Vagina (tissue), 2 donors: ENCODE measurements around the gene ITLN1. TPM values are rescaled to one million over a fixed set of nuclear protein-coding genes. Genes with fewer than 3 reads are reported as not detected.
A peak's percentile ranks its signal among the peaks of the same experiment; 100 is the strongest.

ENCODE experiments used
- DNase-seq, 2 donors: peaks; one replicate each; pipeline ENCODE4 v3.0.0-alpha.2; 2017; ENCODE audit errors: extremely low spot score in 2 of 2
- H3K27ac ChIP-seq: fragments of 200-600 bp; sonication (generic); one replicate; pipeline ENCODE4 v1.5.1; 2019
- H3K27me3 ChIP-seq: fragments of 200-600 bp; sonication (generic); one replicate; pipeline ENCODE4 v1.5.1; 2019
- H3K36me3 ChIP-seq, 2 donors: fragments of 200-600 bp; sonication (generic); one replicate each; pipeline ENCODE4 v1.5.1; 2017 to 2019
- H3K4me1 ChIP-seq: fragments of 200-600 bp; sonication (generic); one replicate; pipeline ENCODE4 v1.5.1; 2019
- H3K4me3 ChIP-seq, 2 donors: fragments of 200-600 bp; sonication (generic); 1 replicate in 1 of 2; 2 replicates in 1 of 2; pipeline ENCODE4 v1.5.1; 2016 to 2019
- H3K9me3 ChIP-seq: fragments of 200-600 bp; sonication (generic); one replicate; pipeline ENCODE4 v1.5.1; 2019
- POLR2A ChIP-seq, 2 donors: fragments of 450-650 bp; IDR thresholded peaks; one replicate each; pipeline ENCODE4 v1.6.1; 2017; ENCODE audit warnings: antibody characterized with exemption in 2 of 2, mild to moderate bottlenecking in 2 of 2, moderate library complexity in 2 of 2
- POLR2AphosphoS5 ChIP-seq, 2 donors: sonication (generic); formaldehyde crosslinking; IDR thresholded peaks; one replicate each; pipeline ENCODE4 v1.9.0; 2017; ENCODE audit warnings: antibody characterized with exemption in 2 of 2, mild to moderate bottlenecking in 2 of 2, low read depth in 1 of 2; ENCODE audit not compliant: insufficient read depth in 1 of 2
- intact Hi-C: fragments of 100-400 bp; cut with DNase I; formaldehyde crosslinking; loops from one replicate; pipeline ENCODE4 v1.15.1; 2023
- total RNA-seq: library from RNA; depleted of rRNA; stranded (reverse); fragments of >200 nt; gene quantifications from one replicate; pipeline ENCODE4 v1.2.3, GENCODE V29; 2016
- TF ChIP-seq, protein P1 (sequence below), 3 experiments: fragments of 450-650 bp in 2 of 3; fragments of 200-600 bp in 1 of 3; sonication (generic) in 1 of 3; IDR thresholded peaks; one replicate each; pipeline ENCODE4 v1.5.1; 2017 to 2019; ENCODE audit warnings: antibody characterized with exemption in 3 of 3, mild to moderate bottlenecking in 2 of 3, moderate library complexity in 2 of 3

ITLN1 gene
- total RNA-seq, 1 donor from 2014 or later, result 1.5 TPM

DNA sequence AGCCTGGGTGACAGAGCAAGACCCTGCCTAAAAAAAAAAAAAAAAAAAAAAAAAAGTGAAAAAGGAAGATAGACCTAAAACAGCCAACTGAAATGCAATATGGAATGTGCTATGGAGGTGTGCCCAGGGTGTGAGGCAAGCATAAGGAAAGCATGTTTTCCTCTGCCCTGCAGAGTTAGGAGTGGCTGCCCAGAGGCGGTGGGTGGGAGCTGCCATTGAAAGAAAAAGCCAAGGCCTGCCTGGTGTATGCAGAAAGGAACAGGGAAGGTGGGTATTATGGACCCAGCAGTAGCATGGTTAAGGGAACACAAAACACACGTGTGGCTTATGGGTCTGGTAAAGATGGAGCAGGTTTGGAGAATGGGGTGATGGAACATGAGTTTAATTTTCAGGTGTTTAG, 31.2 kb downstream of the ITLN1 start:
- Histone ChIP-seq H3K36me3 (no peaks in the 10 kb centered on the region), H3K4me3 (no peak overlapping the region), H3K27me3 (no peaks in the 10 kb centered on the region), H3K4me1 (no peaks in the 10 kb centered on the region), H3K27ac (no peak overlapping the region), H3K9me3 (no peaks in the 10 kb centered on the region)
- TF ChIP-seq, protein P1, sequence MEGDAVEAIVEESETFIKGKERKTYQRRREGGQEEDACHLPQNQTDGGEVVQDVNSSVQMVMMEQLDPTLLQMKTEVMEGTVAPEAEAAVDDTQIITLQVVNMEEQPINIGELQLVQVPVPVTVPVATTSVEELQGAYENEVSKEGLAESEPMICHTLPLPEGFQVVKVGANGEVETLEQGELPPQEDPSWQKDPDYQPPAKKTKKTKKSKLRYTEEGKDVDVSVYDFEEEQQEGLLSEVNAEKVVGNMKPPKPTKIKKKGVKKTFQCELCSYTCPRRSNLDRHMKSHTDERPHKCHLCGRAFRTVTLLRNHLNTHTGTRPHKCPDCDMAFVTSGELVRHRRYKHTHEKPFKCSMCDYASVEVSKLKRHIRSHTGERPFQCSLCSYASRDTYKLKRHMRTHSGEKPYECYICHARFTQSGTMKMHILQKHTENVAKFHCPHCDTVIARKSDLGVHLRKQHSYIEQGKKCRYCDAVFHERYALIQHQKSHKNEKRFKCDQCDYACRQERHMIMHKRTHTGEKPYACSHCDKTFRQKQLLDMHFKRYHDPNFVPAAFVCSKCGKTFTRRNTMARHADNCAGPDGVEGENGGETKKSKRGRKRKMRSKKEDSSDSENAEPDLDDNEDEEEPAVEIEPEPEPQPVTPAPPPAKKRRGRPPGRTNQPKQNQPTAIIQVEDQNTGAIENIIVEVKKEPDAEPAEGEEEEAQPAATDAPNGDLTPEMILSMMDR (IDR thresholded peaks at IDR 0.05), result no peak
- TF ChIP-seq POLR2A (IDR thresholded peaks at IDR 0.05) (no peak), POLR2AphosphoS5 (IDR thresholded peaks at IDR 0.05; ENCODE audit: insufficient read depth in 1 of 2, low read depth in 1 of 2) (no peak)
- intact Hi-C loops, result loop anchor here (5.0 kb wide), 1 partner anchor 696 kb away; no protein-coding TSS in a partner anchor
- DNase-seq, result peak; percentile 3 to 31

DNA sequence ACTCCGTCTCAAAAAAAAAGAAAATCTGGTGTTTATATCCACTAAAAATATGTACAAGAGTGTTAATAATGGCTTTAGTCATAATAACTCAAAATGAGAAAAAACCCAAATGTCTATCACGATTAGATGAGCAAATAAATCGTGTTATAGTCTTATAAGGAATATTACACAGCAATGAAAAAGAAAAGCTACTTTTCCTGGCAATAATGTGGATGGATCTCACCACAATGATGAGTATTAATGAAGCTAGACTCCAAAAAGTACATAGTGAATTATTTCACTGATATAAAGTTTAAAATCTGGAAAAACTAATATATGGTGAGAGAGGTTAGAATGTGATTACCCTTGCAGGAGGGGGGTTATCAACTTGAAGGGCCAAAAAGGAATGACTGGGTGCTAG, 32.0 kb downstream of the ITLN1 start:
- no peak for TF ChIP-seq POLR2A (IDR thresholded peaks at IDR 0.05)
- TF ChIP-seq, protein P1 (IDR thresholded peaks at IDR 0.05), result no peak
- Histone ChIP-seq H3K4me1 (no peaks in the 10 kb centered on the region), H3K9me3 (no peaks in the 10 kb centered on the region), H3K4me3 (no peak overlapping the region), H3K36me3 (no peaks in the 10 kb centered on the region), H3K27ac (no peak overlapping the region), H3K27me3 (no peaks in the 10 kb centered on the region)
- no peak for DNase-seq
- intact Hi-C loops, result loop anchor here (5.0 kb wide), 1 partner anchor 696 kb away; no protein-coding TSS in a partner anchor

- H3K36me3 ChIP-seq, result no peaks in the 10 kb centered on the region
- DNase-seq, result peak in 1 of 2 donors; percentile 65
- intact Hi-C loops, result loop anchor here (5.0 kb wide), 1 partner anchor 694 kb away; no protein-coding TSS in a partner anchor
- H3K4me3 ChIP-seq, result no peak overlapping the region
- TF ChIP-seq, protein P1 (IDR thresholded peaks at IDR 0.05), result no peak
- TF ChIP-seq POLR2AphosphoS5 (IDR thresholded peaks at IDR 0.05; ENCODE audit: insufficient read depth in 1 of 2, low read depth in 1 of 2) (no peak), POLR2A (IDR thresholded peaks at IDR 0.05) (no peak)
- H3K4me1 ChIP-seq, result no peaks in the 10 kb centered on the region
- H3K27ac ChIP-seq, result no peak overlapping the region
- no peaks in the 10 kb centered on the region for H3K9me3 ChIP-seq
- no peaks in the 10 kb centered on the region for H3K27me3 ChIP-seq
These were observed 34.0 kb downstream of the ITLN1 start for GRCh38 chr1:160850993-160851392.

GRCh38 chr1:160850541-160850940, 34.4 kb downstream of the ITLN1 start:
- DNase-seq, result no peak
- H3K27me3 ChIP-seq, result no peaks in the 10 kb centered on the region
- H3K36me3 ChIP-seq, result no peaks in the 10 kb centered on the region
- H3K9me3 ChIP-seq, result no peaks in the 10 kb centered on the region
- no peaks in the 10 kb centered on the region for H3K4me1 ChIP-seq
- no peak overlapping the region for H3K4me3 ChIP-seq
- intact Hi-C loops, result loop anchor here (5.0 kb wide), 1 partner anchor 693 kb away; no protein-coding TSS in a partner anchor
- TF ChIP-seq, protein P1 (IDR thresholded peaks at IDR 0.05), result no peak
- no peak for TF ChIP-seq POLR2AphosphoS5 (IDR thresholded peaks at IDR 0.05; ENCODE audit: insufficient read depth in 1 of 2, low read depth in 1 of 2)
- TF ChIP-seq POLR2A (IDR thresholded peaks at IDR 0.05), result no peak
- no peak overlapping the region for H3K27ac ChIP-seq

- peak in 1 of 2 donors; percentile 6 for DNase-seq
- H3K4me3 ChIP-seq, result no peak overlapping the region
- TF ChIP-seq, protein P1 (IDR thresholded peaks at IDR 0.05), result no peak
- TF ChIP-seq POLR2A (IDR thresholded peaks at IDR 0.05) (no peak), POLR2AphosphoS5 (IDR thresholded peaks at IDR 0.05; ENCODE audit: insufficient read depth in 1 of 2, low read depth in 1 of 2) (no peak)
- H3K27ac ChIP-seq, result no peak overlapping the region
- no peaks in the 10 kb centered on the region for H3K9me3 ChIP-seq
- H3K36me3 ChIP-seq, result no peaks in the 10 kb centered on the region
- intact Hi-C loops, result no loop called here
- no peaks in the 10 kb centered on the region for H3K27me3 ChIP-seq
- no peaks in the 10 kb centered on the region for H3K4me1 ChIP-seq
These were observed 38.7 kb downstream of the ITLN1 start for GRCh38 chr1:160846281-160846680.
